SK-N-SH (cell line): Measurements from ENCODE around the gene AHSG. TPM values are rescaled to one million over a fixed set of nuclear protein-coding genes. Genes with fewer than 3 reads are reported as not detected.
"Not testable (repeated sequence)": the region's sequence is repeated elsewhere in the genome, so short reads cannot be mapped to it uniquely, and the experiment has no call there.

Experiments used
- CTCF ChIA-PET: fragments of 300-600, 350-600 bp; formaldehyde crosslinking; extraction: SDS; loops from one replicate; lab custom pipeline; 2021; lab: Yijun Ruan, JAX
- POLR2A ChIA-PET: fragments of 350-600 bp; sonication (Branson Sonifier 250); formaldehyde crosslinking; extraction: SDS; loops from one replicate; lab custom pipeline; 2020; ENCODE audit warnings: antibody characterized with exemption, inconsistent platforms; lab: Yijun Ruan, JAX
- DNase-seq: peaks from one replicate; pipeline ENCODE4 v3.0.0; 2012
- H2AFZ ChIP-seq: fragments of 200-600 bp; sonication (generic); 2 replicates; pipeline ENCODE4 v1.8.1; 2016; ENCODE audit warnings: antibody characterized with exemption, mild to moderate bottlenecking, low read depth
- H3F3A ChIP-seq: fragments of 200-600 bp; sonication (generic); replicated peaks from 2 replicates; pipeline ENCODE3; 2016; ENCODE audit warnings: antibody characterized with exemption, mild to moderate bottlenecking; ENCODE audit not compliant: insufficient read depth
- H3K27ac ChIP-seq, 2 experiments: fragments of 200-500 bp in 1 of 2; fragments of 200-600 bp in 1 of 2; sonication (Bioruptor generic) in 1 of 2; sonication (generic), shearing (Covaris generic) in 1 of 2; 2 replicates each; pipeline versions ENCODE4 v1.5.1 to v1.6.1; 2014 to 2016; ENCODE audit warnings: low read depth in 2 of 2, inconsistent platforms in 1 of 2, low read length in 1 of 2, mild to moderate bottlenecking in 1 of 2, mixed read lengths in 1 of 2
- H3K27me3 ChIP-seq: fragments of 200-600 bp; sonication (generic), shearing (Covaris generic); 2 replicates; pipeline ENCODE4 v1.6.1; 2016; ENCODE audit warnings: mixed run types; ENCODE audit not compliant: insufficient read depth
- H3K36me3 ChIP-seq, 2 experiments: fragments of 200-500 bp in 1 of 2; fragments of 200-600 bp in 1 of 2; sonication (Bioruptor generic) in 1 of 2; sonication (generic) in 1 of 2; replicated peaks in 1 of 2; 2 replicates each; pipeline versions ENCODE3 to v1.5.1; 2014 to 2016; ENCODE audit warnings: low read length in 1 of 2, mild to moderate bottlenecking in 1 of 2; ENCODE audit not compliant: insufficient read depth in 2 of 2, control insufficient read depth in 1 of 2
- H3K4me1 ChIP-seq, 2 experiments: fragments of 200-500 bp in 1 of 2; fragments of 200-600 bp in 1 of 2; sonication (Bioruptor generic) in 1 of 2; sonication (generic), shearing (Covaris generic) in 1 of 2; 2 replicates each; pipeline versions ENCODE4 v1.5.1 to v1.6.1; 2014 to 2016; ENCODE audit warnings: low read depth in 1 of 2, low read length in 1 of 2, mixed run types in 1 of 2; ENCODE audit not compliant: insufficient read depth in 2 of 2, control insufficient read depth in 1 of 2
- H3K4me2 ChIP-seq: fragments of 200-600 bp; sonication (generic), shearing (Covaris generic); 2 replicates; pipeline ENCODE4 v1.6.1; 2017; ENCODE audit warnings: mixed run types
- H3K4me3 ChIP-seq, 2 experiments: fragments of 200-500 bp in 1 of 2; fragments of 200-600 bp in 1 of 2; sonication (Bioruptor generic) in 1 of 2; sonication (generic), shearing (Covaris generic) in 1 of 2; 2 replicates each; pipeline versions ENCODE4 v1.5.1 to v1.8.1; 2014 to 2016; ENCODE audit warnings: low read depth in 2 of 2, inconsistent platforms in 1 of 2, low read length in 1 of 2, mild to moderate bottlenecking in 1 of 2, mixed read lengths in 1 of 2, moderate library complexity in 1 of 2
- H3K79me2 ChIP-seq: fragments of 200-600 bp; sonication (generic); 2 replicates; pipeline ENCODE4 v1.8.1; 2017; ENCODE audit warnings: mild to moderate bottlenecking; ENCODE audit not compliant: insufficient read depth
- H3K9ac ChIP-seq: fragments of 200-600 bp; sonication (generic); 2 replicates; pipeline ENCODE4 v1.6.1; 2017; ENCODE audit warnings: mixed run types
- H3K9me2 ChIP-seq: fragments of 200-600 bp; sonication (generic); 2 replicates; pipeline ENCODE4 v1.6.1; 2017; ENCODE audit warnings: mixed run types
- H3K9me3 ChIP-seq: fragments of 200-600 bp; sonication (generic); 2 replicates; pipeline ENCODE4 v1.6.1; 2017; ENCODE audit warnings: mixed run types, mild to moderate bottlenecking, moderate library complexity
- H4K20me1 ChIP-seq: fragments of 200-600 bp; sonication (generic); 2 replicates; pipeline ENCODE4 v1.6.1; 2017; ENCODE audit warnings: mild to moderate bottlenecking, mixed run types; ENCODE audit not compliant: insufficient read depth
- EP300 ChIP-seq, 2 experiments: IDR thresholded peaks; 2 replicates each; pipeline versions ENCODE4 v1.4.0 to v1.6.1; 2012; ENCODE audit warnings: borderline replicate concordance in 1 of 2, low read depth in 1 of 2, low read length in 1 of 2
- EZH2phosphoT487 ChIP-seq: fragments of 200-600 bp; sonication (generic); IDR thresholded peaks from 2 replicates; pipeline ENCODE4 v1.6.1; 2017; ENCODE audit warnings: low read depth, mixed run types, mild to moderate bottlenecking, antibody characterized with exemption, moderate library complexity, borderline replicate concordance
- FOXJ3 ChIP-seq: sonication (generic); formaldehyde crosslinking; IDR thresholded peaks from 2 replicates; pipeline ENCODE4 v1.5.1; 2020; ENCODE audit warnings: mild to moderate bottlenecking, missing genetic modification reagents
- MXI1 ChIP-seq: IDR thresholded peaks from 2 replicates; pipeline ENCODE4 v1.6.1; 2012; ENCODE audit warnings: mild to moderate bottlenecking, low read depth, low read length, improper control_type of control experiment
- NFIC ChIP-seq: IDR thresholded peaks from 2 replicates; pipeline ENCODE4 v1.4.0; 2012; ENCODE audit warnings: borderline replicate concordance
- POLR2AphosphoS5 ChIP-seq: IDR thresholded peaks from 2 replicates; pipeline ENCODE4 v1.6.1; 2012; ENCODE audit warnings: low read depth, low read length
- RXRA ChIP-seq: IDR thresholded peaks from 2 replicates; pipeline ENCODE4 v1.4.0; 2012; ENCODE audit warnings: low read depth, mild to moderate bottlenecking, borderline replicate concordance
- TEAD4 ChIP-seq: IDR thresholded peaks from 2 replicates; pipeline ENCODE4 v1.4.0; 2012; ENCODE audit warnings: mild to moderate bottlenecking, borderline replicate concordance; ENCODE audit not compliant: insufficient read depth
- WGBS: methylation state at CpG from one replicate; pipeline ENCODE4 v1.1.6; 2017; ENCODE audit warnings: low lambda C conversion rate; 5-methylcytosine and 5-hydroxymethylcytosine counted together
- polyA plus RNA-seq, 3 experiments: library from polyadenylated mRNA; depleted of rRNA; stranded (reverse); fragments of >200 nt; gene quantifications; 2 replicates each; pipeline ENCODE4 v1.2.3, GENCODE V29; 2012
- TF ChIP-seq, protein P1 (sequence below): fragments of 150-350 bp; IDR thresholded peaks from 2 replicates; pipeline ENCODE4 v1.6.1; 2016; ENCODE audit warnings: mild to moderate bottlenecking, low read depth, low read length

Gene AHSG
- polyA plus RNA-seq, 1 of the 3 experiments (the other 2 are of a cell fraction), result not detected

DNA sequence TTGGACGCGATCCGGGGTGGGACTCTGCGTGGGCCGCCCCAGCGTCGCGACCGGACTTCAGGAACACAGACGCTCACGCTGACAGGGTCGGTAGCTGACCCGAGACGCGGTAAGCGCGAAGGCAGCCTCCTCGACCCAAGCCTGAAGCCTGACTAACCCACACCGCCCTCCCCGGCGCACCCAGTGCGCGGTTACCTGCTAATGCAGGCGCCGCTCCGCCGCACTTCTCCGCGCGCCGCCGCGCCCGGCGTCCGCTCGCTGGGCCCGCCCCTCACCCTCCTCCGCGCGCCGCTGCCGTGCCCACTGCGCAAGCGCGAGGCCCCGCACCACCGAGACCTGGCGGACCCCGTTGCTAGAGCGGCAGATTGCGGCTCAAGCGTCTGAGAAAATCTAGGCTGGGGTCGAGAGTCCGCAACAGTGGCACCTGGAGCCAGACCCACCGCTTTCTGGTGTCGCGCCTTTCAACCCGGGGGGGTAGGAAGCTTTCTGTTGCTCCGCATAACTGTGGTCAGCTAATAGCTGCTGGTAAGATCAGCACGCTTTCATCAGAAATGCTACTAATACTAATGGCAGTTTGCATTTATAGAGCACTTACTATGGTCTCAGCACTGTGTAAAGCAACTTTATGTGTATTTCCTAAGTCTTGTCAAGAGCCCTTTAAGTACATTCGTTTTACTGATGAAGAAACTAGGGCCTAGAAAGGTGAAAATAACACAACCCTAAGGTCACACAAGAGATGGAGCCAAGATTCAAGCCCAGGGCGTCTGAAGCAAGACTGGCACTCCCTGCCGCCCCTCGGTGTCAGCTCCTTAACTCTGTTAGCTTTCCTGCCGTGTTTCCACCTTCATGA lies 45.6 kb upstream of the AHSG start, which contains the start of gene TBCCD1 (continued):
- TF ChIP-seq, protein P1, sequence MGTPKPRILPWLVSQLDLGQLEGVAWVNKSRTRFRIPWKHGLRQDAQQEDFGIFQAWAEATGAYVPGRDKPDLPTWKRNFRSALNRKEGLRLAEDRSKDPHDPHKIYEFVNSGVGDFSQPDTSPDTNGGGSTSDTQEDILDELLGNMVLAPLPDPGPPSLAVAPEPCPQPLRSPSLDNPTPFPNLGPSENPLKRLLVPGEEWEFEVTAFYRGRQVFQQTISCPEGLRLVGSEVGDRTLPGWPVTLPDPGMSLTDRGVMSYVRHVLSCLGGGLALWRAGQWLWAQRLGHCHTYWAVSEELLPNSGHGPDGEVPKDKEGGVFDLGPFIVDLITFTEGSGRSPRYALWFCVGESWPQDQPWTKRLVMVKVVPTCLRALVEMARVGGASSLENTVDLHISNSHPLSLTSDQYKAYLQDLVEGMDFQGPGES, result no peak

DNA sequence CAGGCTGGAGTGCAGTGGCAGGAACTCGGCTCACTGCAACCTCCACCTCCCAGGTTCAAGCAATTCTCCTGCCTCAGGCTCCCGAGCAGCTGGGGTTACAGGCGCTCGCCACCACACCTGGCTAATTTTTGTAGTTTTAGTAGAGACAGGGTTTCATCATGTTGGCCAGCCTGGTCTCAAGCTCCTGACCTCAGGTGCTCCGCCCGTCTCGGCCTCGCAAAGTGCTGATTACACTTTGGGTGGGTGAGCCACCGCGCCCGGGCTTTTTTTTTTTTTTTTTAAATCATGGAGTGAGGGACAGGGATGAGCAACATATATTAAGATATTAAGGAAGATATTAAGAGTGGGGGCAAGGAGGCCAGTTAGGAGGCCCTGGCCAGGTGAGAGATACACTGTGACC lies 43.5 kb upstream of the AHSG start:
- H3K9me2 ChIP-seq, H3K27me3 ChIP-seq, POLR2A ChIA-PET, H3F3A ChIP-seq, H3K27ac ChIP-seq, H3K9me3 ChIP-seq, H4K20me1 ChIP-seq, DNase-seq: not testable (repeated sequence)
- peak overlapping the region; percentile 94; the same call in 1 of the 2 replicates for H2AFZ ChIP-seq
- H3K9ac ChIP-seq, result peak overlapping the region; percentile 70; the same call in 1 of the 2 replicates
- WGBS, result 67% methylated on average over 11 of the region's 11 CpGs
- H3K36me3 ChIP-seq, result peaks cover 15 to 22% of the 10 kb centered on the region in 2 experiments
- CTCF ChIA-PET, result interaction anchor here (1.1 to 1.4 kb wide), 2 partner anchors 253 to 460 kb away, joined by 3 read pairs; no protein-coding TSS in a partner anchor
- H3K79me2 ChIP-seq, result peaks cover 49% of the 10 kb centered on the region
- peaks cover 16 to 17% of the 10 kb centered on the region in 2 experiments for H3K4me1 ChIP-seq
- peak overlapping the region; percentile 86 to 96 for H3K4me3 ChIP-seq
- peak overlapping the region; percentile 97 for H3K4me2 ChIP-seq

GRCh38 chr3:186569779-186570095 lies 43.1 kb upstream of the AHSG start:
- Histone ChIP-seq H3F3A (peaks cover 2% of the 10 kb centered on the region), H3K4me2 (peak overlapping the region; percentile 97), H3K27me3 (no peaks in the 10 kb centered on the region), H3K4me3 (peak overlapping the region; percentile 86 to 96), H3K36me3 (peaks cover 19 to 25% of the 10 kb centered on the region in 2 experiments), H3K4me1 (peaks cover 16 to 17% of the 10 kb centered on the region in 2 experiments), H3K27ac (peak overlapping the region in 1 of 2 experiments; percentile 50; a peak in 3 of 4 replicates), H3K79me2 (peaks cover 49% of the 10 kb centered on the region), H3K9me2 (no peaks in the 10 kb centered on the region), H2AFZ (peak overlapping the region; percentile 94), H4K20me1 (no peaks in the 10 kb centered on the region), H3K9ac (peak overlapping the region; percentile 70), H3K9me3 (no peaks in the 10 kb centered on the region)
- TF ChIP-seq EZH2phosphoT487, result no peak
- TF ChIP-seq, protein P1, result no peak
- TF ChIP-seq TEAD4, result no peak
- TF ChIP-seq MXI1, result no peak
- TF ChIP-seq POLR2AphosphoS5, result no peak
- TF ChIP-seq EP300 (IDR thresholded peaks at IDR 0.05; ENCODE audit: borderline replicate concordance in 1 of 2, low read depth in 1 of 2, low read length in 1 of 2), result no peak
- TF ChIP-seq FOXJ3, result no peak
- no peak for TF ChIP-seq NFIC
- no peak for TF ChIP-seq RXRA
- no peak for DNase-seq
- POLR2A ChIA-PET, result interaction anchor here (0.8 to 1.4 kb wide), 5 partner anchors 17 to 632 kb away, joined by 3 to 17 read pairs (median 4); partner anchors contain the start of genes EIF4A2 and TRA2B
- 0% methylated on average over 7 of the region's 7 CpGs for WGBS
- CTCF ChIA-PET, result interaction anchor here (1.1 to 2.6 kb wide), 3 partner anchors 29 to 252 kb away, joined by 3 to 7 read pairs (median 3); no protein-coding TSS in a partner anchor
